PC-9 (cell line): ENCODE results near the gene CNP. TPM values are rescaled to one million over a fixed set of nuclear protein-coding genes. Genes with fewer than 3 reads are reported as not detected.

ENCODE experiments used
- BruUV-seq: library from RNA; stranded (reverse); fragments of 400-500 nt; replicated peaks from 2 replicates; lab custom pipeline; 2021; lab: Mats Ljungman, UMichigan
- CTCF ChIA-PET: fragments of 300-600 bp; sonication (Branson Sonifier 250); formaldehyde crosslinking; loops from one replicate; lab custom pipeline; 2022; ENCODE audit warnings: antibody characterized with exemption; lab: Charles Lee
- POLR2A ChIA-PET: fragments of 300-600 bp; sonication (Branson Sonifier 250); formaldehyde crosslinking; loops from one replicate; lab custom pipeline; 2022; ENCODE audit warnings: antibody characterized with exemption; ENCODE audit not compliant: unreplicated experiment; lab: Charles Lee
- DNase-seq, 2 experiments: peaks; one replicate each; pipeline versions ENCODE4 v3.0.0 to v3.0.0-alpha.2; 2015 to 2022; ENCODE audit warnings: mixed read lengths in 1 of 2
- H2AFZ ChIP-seq: fragments of 200-600 bp; sonication (generic); 2 replicates; pipeline ENCODE4 v1.8.1; 2017; ENCODE audit warnings: antibody characterized with exemption
- H3F3A ChIP-seq: fragments of 200-600 bp; sonication (generic); 2 replicates; pipeline ENCODE4 v1.8.1; 2017; ENCODE audit warnings: antibody characterized with exemption, mild to moderate bottlenecking, low read depth; ENCODE audit not compliant: insufficient read depth
- H3K27ac ChIP-seq: fragments of 200-600 bp; sonication (generic); 2 replicates; pipeline ENCODE4 v1.6.1; 2016; ENCODE audit warnings: mixed run types
- H3K27me3 ChIP-seq: fragments of 200-600 bp; sonication (generic); 2 replicates; pipeline ENCODE4 v1.6.1; 2016; ENCODE audit warnings: low read depth, mixed run types; ENCODE audit not compliant: insufficient read depth
- H3K36me3 ChIP-seq: fragments of 200-600 bp; sonication (generic); 2 replicates; pipeline ENCODE4 v1.6.1; 2016; ENCODE audit warnings: low read depth, mixed run types
- H3K4me1 ChIP-seq: fragments of 200-600 bp; sonication (generic); replicated peaks from 2 replicates; pipeline ENCODE4 v1.6.1; 2016; ENCODE audit warnings: mixed run types; ENCODE audit not compliant: insufficient read depth
- H3K4me2 ChIP-seq: fragments of 200-600 bp; sonication (generic); 2 replicates; pipeline ENCODE4 v1.6.1; 2017; ENCODE audit warnings: mixed run types
- H3K4me3 ChIP-seq: fragments of 200-600 bp; sonication (generic); 2 replicates; pipeline ENCODE4 v1.6.1; 2016; ENCODE audit warnings: mixed run types
- H3K79me2 ChIP-seq: fragments of 200-600 bp; sonication (generic); 2 replicates; pipeline ENCODE4 v1.6.1; 2017; ENCODE audit warnings: low read depth, mixed run types
- H3K9me2 ChIP-seq: fragments of 200-600 bp; sonication (generic); 2 replicates; pipeline ENCODE4 v1.8.1; 2017; ENCODE audit warnings: mild to moderate bottlenecking; ENCODE audit not compliant: insufficient read depth
- H3K9me3 ChIP-seq: fragments of 200-600 bp; sonication (generic); 2 replicates; pipeline ENCODE4 v1.8.1; 2016; ENCODE audit warnings: low read depth; ENCODE audit not compliant: insufficient read depth
- H4K20me1 ChIP-seq: fragments of 200-600 bp; sonication (generic); 2 replicates; pipeline ENCODE4 v1.8.1; 2017; ENCODE audit not compliant: insufficient read depth
- CTCF ChIP-seq: fragments of 200-600 bp; sonication (generic); conservative IDR thresholded peaks from 2 replicates; pipeline ENCODE4 v1.6.1; 2017; ENCODE audit warnings: mixed run types, antibody characterized with exemption, mild to moderate bottlenecking, moderate library complexity
- EZH2 ChIP-seq: fragments of 200-600 bp; sonication (generic); IDR thresholded peaks from 2 replicates; pipeline ENCODE4 v1.8.0; 2017; ENCODE audit warnings: antibody characterized with exemption, low read depth
- intact Hi-C: fragments of 100-400 bp; cut with micrococcal nuclease; formaldehyde crosslinking; loops from one replicate; pipeline ENCODE4 v1.10.0; 2022; ENCODE audit not compliant: unreplicated experiment
- total RNA-seq: library from RNA; stranded (reverse); gene quantifications from 2 replicates; pipeline ENCODE4 v1.2.3, GENCODE V29; 2021

The CNP gene
- total RNA-seq, 1 experiment from 2014 or later = 64.7 TPM

GRCh38 chr17:41975099-41976083, 8.8 kb downstream of the CNP start:
- no peaks in the 10 kb centered on the region for H3K27me3 ChIP-seq
- peaks cover 32% of the 10 kb centered on the region for H3K4me1 ChIP-seq
- H3K9me2 ChIP-seq = no peaks in the 10 kb centered on the region
- peaks cover 50% of the 10 kb centered on the region; the same call in 1 of the 2 replicates for H3F3A ChIP-seq
- TF ChIP-seq CTCF (no peak), EZH2 (no peak)
- intact Hi-C loops = no loop called here
- no peak overlapping the region for H3K27ac ChIP-seq
- peaks cover 28% of the 10 kb centered on the region for H3K36me3 ChIP-seq
- DNase-seq = no peak
- no peaks in the 10 kb centered on the region for H3K9me3 ChIP-seq
- peaks cover 26% of the 10 kb centered on the region for H4K20me1 ChIP-seq
- H3K79me2 ChIP-seq = 0 out of 2 replicates have a peak, but pooled peaks cover 5% of the 10 kb centered on the region
- no peak overlapping the region for H2AFZ ChIP-seq
- ChIA-PET CTCF (no interaction called here), POLR2A (interaction anchor here (0.6 kb wide), 1 partner anchor 287 kb away, joined by 7 read pairs; the partner anchor contains the start of gene EIF1)
- BruUV-seq = no TSS peak
- no peak overlapping the region for H3K4me2 ChIP-seq
- no peak overlapping the region for H3K4me3 ChIP-seq

- BruUV-seq = no TSS peak
- POLR2A ChIA-PET = interaction anchor here (0.6 kb wide), 1 partner anchor 288 kb away, joined by 7 read pairs; the partner anchor contains the start of gene EIF1
- Histone ChIP-seq H3K79me2 (0 out of 2 replicates have a peak, but pooled peaks cover 5% of the 10 kb centered on the region), H3K4me3 (no peak overlapping the region), H3F3A (peaks cover 50% of the 10 kb centered on the region; the same call in 1 of the 2 replicates), H3K4me2 (no peak overlapping the region), H2AFZ (no peak overlapping the region), H4K20me1 (peaks cover 26% of the 10 kb centered on the region), H3K4me1 (peaks cover 32% of the 10 kb centered on the region), H3K9me3 (no peaks in the 10 kb centered on the region), H3K36me3 (peaks cover 37% of the 10 kb centered on the region), H3K27ac (no peak overlapping the region), H3K27me3 (no peaks in the 10 kb centered on the region), H3K9me2 (no peaks in the 10 kb centered on the region)
- no peak for DNase-seq
- TF ChIP-seq EZH2 = no peak
- no peak for TF ChIP-seq CTCF
- intact Hi-C loops = no loop called here
- CTCF ChIA-PET = no interaction called here
Observed at GRCh38 chr17:41976142-41976768, 9.7 kb downstream of the CNP start.

GRCh38 chr17:41977991-41978390, 11.4 kb downstream of the CNP start:
- Histone ChIP-seq H4K20me1 (peaks cover 21% of the 10 kb centered on the region), H3K4me1 (peaks cover 18% of the 10 kb centered on the region), H3K36me3 (peaks cover 43% of the 10 kb centered on the region), H3F3A (peaks cover 38% of the 10 kb centered on the region), H3K79me2 (no peaks in the 10 kb centered on the region), H3K27ac (0 out of 2 replicates have a peak overlapping the region, but pooled peaks have one; percentile 16), H3K4me2 (peak overlapping the region; percentile 11; the same call in 1 of the 2 replicates), H3K27me3 (no peaks in the 10 kb centered on the region), H3K9me2 (no peaks in the 10 kb centered on the region), H3K4me3 (no peak overlapping the region), H2AFZ (no peak overlapping the region), H3K9me3 (no peaks in the 10 kb centered on the region)
- TF ChIP-seq CTCF = no peak
- TF ChIP-seq EZH2 = no peak
- peak; percentile 42 to 64 for DNase-seq
- CTCF ChIA-PET = no interaction called here
- POLR2A ChIA-PET = no interaction called here
- BruUV-seq = no TSS peak
- intact Hi-C loops = no loop called here
